Measurements from ENCODE around the gene ELP4. TPM values are rescaled to one million over a fixed set of nuclear protein-coding genes. Genes with fewer than 3 reads are reported as not detected.

ELP4 gene
- total and polyA plus RNA-seq, 2 experiments from 2014 or later, result 28.2 to 38.3 TPM

DNA sequence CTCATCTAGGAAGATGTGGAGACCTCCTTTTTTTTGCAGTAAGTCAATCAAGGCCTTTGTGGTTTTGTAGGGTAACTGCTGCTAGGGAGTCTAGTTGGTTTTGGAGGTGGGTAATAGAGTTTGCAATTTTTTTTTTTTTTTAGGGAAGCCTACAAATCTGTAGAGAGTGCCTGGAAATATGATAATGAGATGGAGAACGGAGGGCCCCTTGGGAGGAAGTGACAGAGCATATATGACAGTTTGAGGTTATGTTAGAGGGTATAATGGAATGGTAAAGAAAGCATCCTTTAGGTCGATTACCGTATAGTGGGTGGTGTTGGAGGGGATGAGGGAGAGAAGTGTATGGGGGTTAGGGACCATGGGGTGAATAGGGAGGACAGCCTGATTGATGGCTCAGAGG is 98.3 kb downstream of the ELP4 start:
- DNase-seq (ENCODE audit: low spot score), result no peak
- H3K9me3 Mint-ChIP-seq, result no peaks in the 10 kb centered on the region
- no peak overlapping the region for H3K4me3 Mint-ChIP-seq
- Histone ChIP-seq H4K20me1 (replicated peaks; ENCODE audit: insufficient read depth) (no peaks in the 10 kb centered on the region), H3K4me2 (no peak overlapping the region), H3K27ac (ENCODE audit: low read depth) (no peak overlapping the region), H3K36me3 (ENCODE audit: insufficient read depth) (no peaks in the 10 kb centered on the region), H3K79me2 (replicated peaks; ENCODE audit: insufficient read depth) (no peaks in the 10 kb centered on the region), H3K4me1 (ENCODE audit: insufficient read depth) (peaks cover 8% of the 10 kb centered on the region), H3K9me2 (ENCODE audit: insufficient read depth) (no peaks in the 10 kb centered on the region), H2AFZ (no peak overlapping the region), H3K27me3 (ENCODE audit: insufficient read depth) (no peaks in the 10 kb centered on the region), H3K4me3 (no peak overlapping the region), H3F3A (replicated peaks; ENCODE audit: low read depth) (no peaks in the 10 kb centered on the region)
- peaks cover 2% of the 10 kb centered on the region for H3K27me3 Mint-ChIP-seq (ENCODE audit: insufficient read depth, low read depth, poor library complexity)
- no peak for ATAC-seq
- H3K4me1 Mint-ChIP-seq, result peaks cover 18% of the 10 kb centered on the region; the same call in 2 of the 3 replicates
- no peak overlapping the region for H3K27ac Mint-ChIP-seq
- no peaks in the 10 kb centered on the region; the same call in 1 of the 3 replicates for H3K36me3 Mint-ChIP-seq (ENCODE audit: low read depth)
- TF ChIP-seq ZNF462 (CRISPR knock-in tag; IDR thresholded peaks at IDR 0.05) (no peak), ETS1 (IDR thresholded peaks at IDR 0.05) (no peak), CREB1 (CRISPR knock-in tag; IDR thresholded peaks at IDR 0.05; ENCODE audit: low read depth) (no peak), EZH2 (IDR thresholded peaks at IDR 0.05; ENCODE audit: low read depth, unreplicated experiment) (no peak), CTCF (conservative IDR thresholded peaks at IDR 0.05; ENCODE audit: low read depth in 2 of 2) (no peak), NANOG (IDR thresholded peaks at IDR 0.05; ENCODE audit: borderline replicate concordance) (no peak), STAT1 (IDR thresholded peaks at IDR 0.05; ENCODE audit: unreplicated experiment) (no peak), JUNB (IDR thresholded peaks at IDR 0.05; ENCODE audit: unreplicated experiment) (no peak)
- TF ChIP-seq, protein P1, sequence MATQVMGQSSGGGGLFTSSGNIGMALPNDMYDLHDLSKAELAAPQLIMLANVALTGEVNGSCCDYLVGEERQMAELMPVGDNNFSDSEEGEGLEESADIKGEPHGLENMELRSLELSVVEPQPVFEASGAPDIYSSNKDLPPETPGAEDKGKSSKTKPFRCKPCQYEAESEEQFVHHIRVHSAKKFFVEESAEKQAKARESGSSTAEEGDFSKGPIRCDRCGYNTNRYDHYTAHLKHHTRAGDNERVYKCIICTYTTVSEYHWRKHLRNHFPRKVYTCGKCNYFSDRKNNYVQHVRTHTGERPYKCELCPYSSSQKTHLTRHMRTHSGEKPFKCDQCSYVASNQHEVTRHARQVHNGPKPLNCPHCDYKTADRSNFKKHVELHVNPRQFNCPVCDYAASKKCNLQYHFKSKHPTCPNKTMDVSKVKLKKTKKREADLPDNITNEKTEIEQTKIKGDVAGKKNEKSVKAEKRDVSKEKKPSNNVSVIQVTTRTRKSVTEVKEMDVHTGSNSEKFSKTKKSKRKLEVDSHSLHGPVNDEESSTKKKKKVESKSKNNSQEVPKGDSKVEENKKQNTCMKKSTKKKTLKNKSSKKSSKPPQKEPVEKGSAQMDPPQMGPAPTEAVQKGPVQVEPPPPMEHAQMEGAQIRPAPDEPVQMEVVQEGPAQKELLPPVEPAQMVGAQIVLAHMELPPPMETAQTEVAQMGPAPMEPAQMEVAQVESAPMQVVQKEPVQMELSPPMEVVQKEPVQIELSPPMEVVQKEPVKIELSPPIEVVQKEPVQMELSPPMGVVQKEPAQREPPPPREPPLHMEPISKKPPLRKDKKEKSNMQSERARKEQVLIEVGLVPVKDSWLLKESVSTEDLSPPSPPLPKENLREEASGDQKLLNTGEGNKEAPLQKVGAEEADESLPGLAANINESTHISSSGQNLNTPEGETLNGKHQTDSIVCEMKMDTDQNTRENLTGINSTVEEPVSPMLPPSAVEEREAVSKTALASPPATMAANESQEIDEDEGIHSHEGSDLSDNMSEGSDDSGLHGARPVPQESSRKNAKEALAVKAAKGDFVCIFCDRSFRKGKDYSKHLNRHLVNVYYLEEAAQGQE (IDR thresholded peaks at IDR 0.05; ENCODE audit: unreplicated experiment), result no peak
